Activated T-cell treated with anti-CD3 and anti-CD28 coated beads, Interleukin-2, amount 50 U/mL, for 48 hours (primary cell): ENCODE data around the gene PHF14.
"Not testable (repeated sequence)": the region's sequence is repeated elsewhere in the genome, so short reads cannot be mapped to it uniquely, and the experiment has no call there.

Source experiments
- DNase-seq, 2 experiments: peaks; one replicate each; pipeline ENCODE4 v3.0.0-alpha.2; 2020

The PHF14 gene

GRCh38 chr7:10973061-10973941 is at the start of gene PHF14:
TSS of gene PHF14 (plus strand) at chr7:10973872. CDS start at chr7:10974324, 452 bp downstream.
- DNase-seq: peak; percentile 93 to 96

GRCh38 chr7:10924370-10924769 is 49.3 kb upstream of the PHF14 start:
- DNase-seq: no peak

- not testable (repeated sequence) for DNase-seq
Observed at GRCh38 chr7:10928203-10928602, 45.5 kb upstream of the PHF14 start.

GRCh38 chr7:10930551-10930950 is 43.1 kb upstream of the PHF14 start:
- DNase-seq: no peak

- no peak for DNase-seq
Observed at GRCh38 chr7:10931161-10931560, 42.5 kb upstream of the PHF14 start.

- DNase-seq: no peak
Observed at GRCh38 chr7:10934292-10934691, 39.4 kb upstream of the PHF14 start.

GRCh38 chr7:10939237-10939910 is 34.3 kb upstream of the PHF14 start:
- DNase-seq: no peak

GRCh38 chr7:10939911-10940703 is 33.6 kb upstream of the PHF14 start:
- DNase-seq: peak; percentile 90 to 91

- DNase-seq: peak; percentile 21 to 30
Observed at GRCh38 chr7:10940704-10941355, 32.8 kb upstream of the PHF14 start.

GRCh38 chr7:10950494-10950893 is 23.2 kb upstream of the PHF14 start:
- no peak for DNase-seq

GRCh38 chr7:10950974-10951578 is 22.6 kb upstream of the PHF14 start:
- not testable (repeated sequence) for DNase-seq

GRCh38 chr7:10952588-10952987 is 21.1 kb upstream of the PHF14 start:
- no peak for DNase-seq

- DNase-seq: not testable (repeated sequence)
Observed at GRCh38 chr7:10953078-10953750, 20.5 kb upstream of the PHF14 start.

GRCh38 chr7:10956528-10956927 is 17.1 kb upstream of the PHF14 start:
- DNase-seq: no peak

GRCh38 chr7:10960242-10960641 is 13.4 kb upstream of the PHF14 start:
- DNase-seq: not testable (repeated sequence)

- DNase-seq: not testable (repeated sequence)
Observed at GRCh38 chr7:10965016-10965415, 8.7 kb upstream of the PHF14 start.

GRCh38 chr7:10972174-10972573 is 1.5 kb upstream of the PHF14 start:
- DNase-seq: no peak

- DNase-seq: peak; percentile 51 to 58
Observed at GRCh38 chr7:10973942-10974911, 555 bp downstream of the PHF14 start.

GRCh38 chr7:10977113-10977512 is 3.4 kb downstream of the PHF14 start:
- DNase-seq: no peak

- DNase-seq: no peak
Observed at GRCh38 chr7:10981317-10981716, 7.6 kb downstream of the PHF14 start.
